NCI-H2227 (cell line): ENCODE measurements around the gene RAD17.
"Not testable (repeated sequence)": the region's sequence is repeated elsewhere in the genome, so short reads cannot be mapped to it uniquely, and the experiment has no call there.

Experiments used
- DNase-seq: peaks from one replicate; lab custom pipeline; 2025; ENCODE audit not compliant: unreplicated experiment; lab: John Stamatoyannopoulos, UW

RAD17 gene

DNA sequence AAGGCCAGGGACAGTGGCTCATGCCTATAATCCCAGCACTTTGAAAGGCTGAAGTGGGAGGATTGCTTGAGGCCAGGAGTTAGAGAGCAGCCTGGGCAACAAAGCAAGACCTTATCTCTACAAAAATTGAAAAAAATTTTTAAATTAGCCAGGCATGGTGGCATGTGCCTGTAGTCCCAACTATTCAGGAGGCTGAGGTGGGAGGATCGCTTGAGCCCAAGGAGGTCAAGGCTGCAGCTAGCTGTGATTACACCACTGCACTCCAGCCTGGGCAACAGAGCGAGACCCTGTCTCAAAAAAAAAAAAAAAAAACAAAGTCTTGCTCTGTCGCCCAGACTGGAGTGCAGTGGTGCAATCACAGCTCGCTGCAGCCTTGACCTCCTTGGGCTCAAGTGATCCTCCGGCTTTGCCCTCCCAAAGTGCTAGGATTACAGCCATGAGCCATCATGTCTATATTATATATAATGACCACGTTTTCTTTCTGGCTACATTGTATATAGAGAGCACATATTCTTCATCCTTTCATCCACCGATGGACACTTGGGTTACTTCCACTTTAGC lies 85.9 kb downstream of the RAD17 start:
- DNase-seq = not testable (repeated sequence)

DNA sequence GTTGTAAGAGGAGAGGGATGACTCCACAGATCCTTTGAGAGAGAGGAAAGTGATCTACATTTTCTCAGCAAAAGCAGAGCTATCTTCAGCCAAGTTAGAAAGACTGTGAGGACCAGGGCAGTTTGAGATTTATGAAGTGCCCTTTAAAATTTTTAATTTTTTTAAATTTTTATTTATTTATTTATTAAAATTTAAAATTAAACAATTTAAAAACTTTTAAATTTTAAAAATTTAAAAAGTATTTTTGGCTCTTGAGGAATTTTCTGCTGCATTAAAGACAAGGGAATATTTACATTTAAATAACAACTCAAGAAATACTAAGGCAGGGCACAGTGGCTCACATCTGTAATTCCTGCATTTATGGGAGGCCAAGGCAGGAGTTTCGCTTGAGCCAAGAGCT lies 92.6 kb downstream of the RAD17 start:
- DNase-seq = no peak
